ENCODE data around the gene SMOC2.

Gene SMOC2

DNA sequence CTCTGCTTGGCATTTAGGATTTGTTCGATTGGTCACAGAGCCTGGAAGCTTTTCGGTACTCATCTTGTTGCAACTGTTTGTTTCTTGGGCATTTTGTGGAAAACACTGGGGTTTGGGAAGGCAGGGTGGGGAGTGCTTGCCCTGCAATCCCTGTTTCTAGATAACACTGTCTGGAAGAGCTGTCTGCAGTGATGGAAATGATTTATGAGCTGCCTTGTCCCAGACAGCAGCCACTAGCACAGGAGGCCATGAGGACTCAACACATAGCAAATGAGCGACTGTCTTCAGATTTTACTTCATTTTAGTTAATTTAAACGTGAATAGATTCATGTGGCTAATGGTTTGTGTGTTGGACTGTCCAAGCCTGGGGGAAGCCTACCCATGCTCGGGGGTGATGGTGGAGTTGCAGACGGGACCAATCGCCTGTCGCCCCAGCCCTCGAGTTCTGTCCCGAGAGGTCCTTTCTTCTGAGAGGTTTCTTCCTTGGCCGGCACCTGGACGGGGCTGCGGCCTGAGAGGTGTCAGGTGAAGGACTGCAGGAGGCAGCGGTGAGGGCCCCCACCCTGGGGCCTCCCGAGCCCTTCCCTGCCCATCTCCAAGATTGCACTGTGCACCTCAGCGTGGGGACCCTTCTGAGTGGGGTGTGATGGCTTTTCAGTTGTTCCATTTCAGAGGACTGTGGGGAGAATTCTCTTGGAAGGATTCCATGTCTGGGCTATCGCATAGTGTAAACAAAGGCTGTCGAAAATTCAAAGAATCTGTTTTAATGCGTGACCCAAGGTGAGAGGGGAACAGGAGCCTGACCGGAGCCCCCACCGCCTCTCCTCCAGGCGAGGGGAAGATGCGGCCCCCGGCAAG is 55.4 kb downstream of the SMOC2 start:
- in situ Hi-C loops (cut with MboI; ENCODE audit: low sequenced_read_pairs), result no loop called here
- no peaks in the 10 kb centered on the region for H3K9me3 ChIP-seq
- DNase-seq (ENCODE audit: low spot score in 2 of 2), result no peak

GRCh38 chr6:168496997-168497331 is 56.0 kb downstream of the SMOC2 start:
- Histone ChIP-seq H3K27me3 (ENCODE audit: low read depth) (no peaks in the 10 kb centered on the region), H3K4me3 (no peak overlapping the region), H3K36me3 (replicated peaks) (no peaks in the 10 kb centered on the region), H3K9me3 (no peaks in the 10 kb centered on the region), H3K4me1 (no peaks in the 10 kb centered on the region)
- in situ Hi-C loops (cut with MboI; ENCODE audit: low sequenced_read_pairs), result no loop called here
- DNase-seq (ENCODE audit: low spot score in 2 of 2), result no peak

More for the DNA sequence above, 55.4 kb downstream of the SMOC2 start:
- Histone ChIP-seq H3K4me3 (no peak overlapping the region), H3K27me3 (ENCODE audit: low read depth) (no peaks in the 10 kb centered on the region), H3K4me1 (no peaks in the 10 kb centered on the region), H3K36me3 (replicated peaks) (no peaks in the 10 kb centered on the region)

- H3K4me1 ChIP-seq, result no peaks in the 10 kb centered on the region
- H3K27me3 ChIP-seq (ENCODE audit: low read depth), result no peaks in the 10 kb centered on the region
- H3K36me3 ChIP-seq (replicated peaks), result no peaks in the 10 kb centered on the region
- H3K4me3 ChIP-seq, result no peak overlapping the region
- no peak for DNase-seq (ENCODE audit: low spot score in 2 of 2)
- no peaks in the 10 kb centered on the region for H3K9me3 ChIP-seq
- in situ Hi-C loops (cut with MboI; ENCODE audit: low sequenced_read_pairs), result no loop called here
Observed at GRCh38 chr6:168497381-168497780, 56.4 kb downstream of the SMOC2 start.

DNA sequence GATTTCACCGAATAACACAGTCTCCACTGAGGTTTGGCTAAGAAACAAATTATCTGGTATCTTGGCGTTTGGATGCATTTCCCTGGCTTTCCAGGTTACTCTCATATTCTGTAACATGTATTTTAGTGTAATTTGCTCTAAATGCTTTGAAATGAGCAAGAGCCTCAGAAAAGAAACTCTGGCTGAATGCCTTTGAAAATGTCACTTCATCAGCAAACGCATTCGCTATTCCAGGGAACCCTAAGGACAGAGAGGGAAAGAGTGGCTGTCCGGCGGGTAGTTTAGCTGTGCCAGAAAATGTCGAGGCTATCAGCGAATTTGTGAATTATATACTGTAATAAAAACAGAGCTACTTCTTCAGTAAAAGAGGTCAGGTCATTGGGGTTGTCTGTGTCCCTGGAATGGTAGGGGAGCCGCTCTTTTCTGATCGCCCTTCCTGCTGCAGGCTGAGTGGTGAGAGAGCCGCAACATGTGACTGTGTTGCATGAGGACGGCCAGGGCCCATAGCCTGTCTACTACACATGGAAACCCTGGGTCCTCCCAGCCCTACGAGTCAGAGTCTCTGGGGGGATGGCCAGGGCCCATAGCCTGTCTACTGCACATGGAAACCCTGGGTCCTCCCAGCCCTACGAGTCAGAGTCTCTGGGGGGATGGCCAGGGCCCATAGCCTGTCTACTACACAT is 57.3 kb downstream of the SMOC2 start:
- H3K4me3 ChIP-seq, result no peak overlapping the region
- no peaks in the 10 kb centered on the region for H3K4me1 ChIP-seq
- DNase-seq (ENCODE audit: low spot score in 2 of 2), result no peak
- no peaks in the 10 kb centered on the region for H3K36me3 ChIP-seq (replicated peaks)
- H3K9me3 ChIP-seq, result no peaks in the 10 kb centered on the region
- no peaks in the 10 kb centered on the region for H3K27me3 ChIP-seq (ENCODE audit: low read depth)
- in situ Hi-C loops (cut with MboI; ENCODE audit: low sequenced_read_pairs), result no loop called here

GRCh38 chr6:168499045-168499650 is 58.2 kb downstream of the SMOC2 start:
- Histone ChIP-seq H3K4me1 (no peaks in the 10 kb centered on the region), H3K36me3 (replicated peaks) (no peaks in the 10 kb centered on the region), H3K9me3 (no peaks in the 10 kb centered on the region), H3K4me3 (no peak overlapping the region), H3K27me3 (ENCODE audit: low read depth) (no peaks in the 10 kb centered on the region)
- DNase-seq (ENCODE audit: low spot score in 2 of 2), result no peak
- in situ Hi-C loops (cut with MboI; ENCODE audit: low sequenced_read_pairs), result no loop called here

DNA sequence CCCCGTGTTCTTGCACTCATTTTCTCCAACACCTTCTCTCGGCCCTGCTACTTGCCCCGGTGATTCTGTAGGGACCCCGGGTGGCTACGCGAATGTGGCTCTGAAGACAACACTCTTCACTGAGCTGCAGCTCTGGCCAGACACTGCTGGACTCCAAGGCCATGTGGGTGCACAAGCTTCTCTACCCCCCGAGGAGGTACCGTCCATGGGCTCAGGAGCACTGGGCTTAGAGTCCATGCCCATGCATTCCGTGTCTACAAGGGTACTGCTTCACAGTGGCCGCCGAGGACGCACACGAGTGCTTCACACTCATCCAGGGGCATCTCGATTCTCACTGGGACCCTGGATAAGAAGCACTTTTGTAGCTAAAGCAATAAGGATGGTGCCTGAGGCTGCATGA is 59.5 kb downstream of the SMOC2 start:
- H3K4me3 ChIP-seq, result no peak overlapping the region
- in situ Hi-C loops (cut with MboI; ENCODE audit: low sequenced_read_pairs), result no loop called here
- H3K27me3 ChIP-seq (ENCODE audit: low read depth), result no peaks in the 10 kb centered on the region
- H3K36me3 ChIP-seq (replicated peaks), result no peaks in the 10 kb centered on the region
- H3K4me1 ChIP-seq, result no peaks in the 10 kb centered on the region
- no peaks in the 10 kb centered on the region for H3K9me3 ChIP-seq
- no peak for DNase-seq (ENCODE audit: low spot score in 2 of 2)

GRCh38 chr6:168501561-168501960 is 60.6 kb downstream of the SMOC2 start:
- in situ Hi-C loops (cut with MboI; ENCODE audit: low sequenced_read_pairs), result no loop called here
- Histone ChIP-seq H3K27me3 (ENCODE audit: low read depth) (no peaks in the 10 kb centered on the region), H3K36me3 (replicated peaks) (no peaks in the 10 kb centered on the region), H3K4me3 (no peak overlapping the region), H3K4me1 (no peaks in the 10 kb centered on the region), H3K9me3 (no peaks in the 10 kb centered on the region)
- no peak for DNase-seq (ENCODE audit: low spot score in 2 of 2)

DNA sequence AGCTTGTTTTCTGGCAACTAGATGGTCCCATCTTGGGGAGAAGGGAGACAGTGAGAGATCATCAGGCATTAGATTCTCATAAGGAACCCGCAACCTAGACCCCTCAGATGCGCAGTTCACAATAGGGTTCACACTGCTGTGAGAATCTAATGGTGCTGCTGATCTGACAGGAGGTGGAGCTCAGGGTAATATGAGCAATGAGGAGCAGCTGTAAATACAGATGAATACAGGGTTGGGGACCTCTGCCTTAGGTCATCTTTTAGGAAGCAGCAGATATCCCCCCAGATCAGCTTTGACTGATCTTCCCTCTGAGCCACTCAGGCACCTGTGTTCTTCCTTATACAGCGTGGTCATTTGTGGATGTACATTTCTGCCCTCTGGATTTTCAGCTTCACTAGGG is 63.4 kb downstream of the SMOC2 start:
- in situ Hi-C loops (cut with MboI; ENCODE audit: low sequenced_read_pairs), result no loop called here
- Histone ChIP-seq H3K4me1 (no peaks in the 10 kb centered on the region), H3K4me3 (no peak overlapping the region), H3K9me3 (no peaks in the 10 kb centered on the region), H3K36me3 (replicated peaks) (no peaks in the 10 kb centered on the region), H3K27me3 (ENCODE audit: low read depth) (no peaks in the 10 kb centered on the region)
- no peak for DNase-seq (ENCODE audit: low spot score in 2 of 2)

DNA sequence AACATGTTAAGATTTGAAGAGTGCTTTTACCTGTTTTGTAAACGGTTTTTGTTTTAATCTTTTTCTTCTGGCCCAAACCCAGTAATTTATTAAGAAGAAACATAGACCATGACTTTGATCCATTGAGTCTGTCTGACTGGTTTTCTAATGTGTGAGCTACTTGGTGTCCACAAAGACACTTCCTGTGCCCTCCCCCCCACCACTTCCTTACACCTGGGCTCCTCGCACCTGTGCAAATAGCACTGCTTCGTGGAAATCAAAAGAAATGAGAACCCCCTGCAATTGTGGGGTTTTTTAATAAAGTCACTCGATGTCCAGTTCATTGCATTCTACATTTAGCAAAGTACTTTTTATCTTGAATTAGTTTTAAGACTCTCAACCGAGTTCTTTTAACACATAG is 65.5 kb downstream of the SMOC2 start:
- Histone ChIP-seq H3K36me3 (replicated peaks) (no peaks in the 10 kb centered on the region), H3K27me3 (ENCODE audit: low read depth) (no peaks in the 10 kb centered on the region), H3K9me3 (no peaks in the 10 kb centered on the region), H3K4me3 (no peak overlapping the region), H3K4me1 (no peaks in the 10 kb centered on the region)
- in situ Hi-C loops (cut with MboI; ENCODE audit: low sequenced_read_pairs), result no loop called here
- DNase-seq (ENCODE audit: low spot score in 2 of 2), result no peak

DNA sequence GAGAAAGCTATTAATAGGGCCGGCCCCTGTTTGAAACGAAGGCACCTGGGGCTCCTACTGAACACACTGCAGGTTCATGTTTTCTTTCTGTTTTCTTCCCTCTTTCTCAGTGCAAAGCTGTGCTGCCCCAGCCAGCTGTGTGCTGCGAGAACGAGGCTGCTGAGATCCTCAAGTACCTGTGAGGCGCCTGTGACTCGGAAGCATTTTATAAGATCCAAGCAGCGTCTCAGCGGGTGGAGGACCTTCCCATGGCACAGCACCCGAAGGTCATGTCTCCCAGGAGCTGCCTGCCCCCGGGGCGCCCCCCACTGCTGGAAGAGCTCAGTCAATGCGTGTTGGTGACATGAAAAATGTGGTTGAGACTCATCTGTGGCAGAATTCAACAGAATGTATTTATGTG is 66.3 kb downstream of the SMOC2 start:
- no peaks in the 10 kb centered on the region for H3K27me3 ChIP-seq (ENCODE audit: low read depth)
- no peak overlapping the region for H3K4me3 ChIP-seq
- in situ Hi-C loops (cut with MboI; ENCODE audit: low sequenced_read_pairs), result no loop called here
- H3K36me3 ChIP-seq (replicated peaks), result no peaks in the 10 kb centered on the region
- no peaks in the 10 kb centered on the region for H3K9me3 ChIP-seq
- no peaks in the 10 kb centered on the region for H3K4me1 ChIP-seq
- DNase-seq (ENCODE audit: low spot score in 2 of 2), result no peak

GRCh38 chr6:168507730-168508129 is 66.7 kb downstream of the SMOC2 start:
- DNase-seq (ENCODE audit: low spot score in 2 of 2), result no peak
- H3K9me3 ChIP-seq, result no peaks in the 10 kb centered on the region
- no peak overlapping the region for H3K4me3 ChIP-seq
- H3K27me3 ChIP-seq (ENCODE audit: low read depth), result no peaks in the 10 kb centered on the region
- H3K4me1 ChIP-seq, result no peaks in the 10 kb centered on the region
- in situ Hi-C loops (cut with MboI; ENCODE audit: low sequenced_read_pairs), result no loop called here
- no peaks in the 10 kb centered on the region for H3K36me3 ChIP-seq (replicated peaks)

DNA sequence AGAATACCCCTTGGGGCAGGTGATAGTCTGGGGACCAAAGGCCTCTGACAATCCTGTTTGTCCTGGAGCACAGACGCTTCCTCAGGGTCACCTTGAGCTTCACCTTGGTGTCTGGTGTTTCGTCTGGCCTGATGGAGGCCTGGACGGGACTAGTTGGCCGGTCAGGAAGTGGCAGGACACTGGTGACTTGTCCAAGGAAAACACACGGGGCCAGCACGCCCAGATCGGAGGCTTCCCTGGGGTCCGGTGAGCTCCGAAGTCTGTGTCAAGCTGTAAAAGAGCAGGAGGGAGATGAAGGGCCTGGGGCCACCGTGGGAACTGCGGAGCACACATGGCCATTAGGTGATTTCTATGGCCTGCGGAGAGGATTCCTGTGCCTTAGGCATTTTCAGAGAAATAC is 67.9 kb downstream of the SMOC2 start:
- no peaks in the 10 kb centered on the region for H3K9me3 ChIP-seq
- H3K4me3 ChIP-seq, result no peak overlapping the region
- H3K36me3 ChIP-seq (replicated peaks), result no peaks in the 10 kb centered on the region
- DNase-seq (ENCODE audit: low spot score in 2 of 2), result no peak
- in situ Hi-C loops (cut with MboI; ENCODE audit: low sequenced_read_pairs), result no loop called here
- H3K27me3 ChIP-seq (ENCODE audit: low read depth), result no peaks in the 10 kb centered on the region
- H3K4me1 ChIP-seq, result no peaks in the 10 kb centered on the region

GRCh38 chr6:168513766-168514165 is 72.8 kb downstream of the SMOC2 start:
- H3K4me1 ChIP-seq, result no peaks in the 10 kb centered on the region
- in situ Hi-C loops (cut with MboI; ENCODE audit: low sequenced_read_pairs), result no loop called here
- no peaks in the 10 kb centered on the region for H3K27me3 ChIP-seq (ENCODE audit: low read depth)

GRCh38 chr6:168514216-168514615 is 73.2 kb downstream of the SMOC2 start:
- in situ Hi-C loops (cut with MboI; ENCODE audit: low sequenced_read_pairs), result no loop called here
- Histone ChIP-seq H3K9me3 (no peaks in the 10 kb centered on the region), H3K27me3 (ENCODE audit: low read depth) (no peaks in the 10 kb centered on the region), H3K4me1 (no peaks in the 10 kb centered on the region), H3K4me3 (no peak overlapping the region), H3K36me3 (replicated peaks) (no peaks in the 10 kb centered on the region)
- no peak for DNase-seq (ENCODE audit: low spot score in 2 of 2)

More at GRCh38 chr6:168513766-168514165, 72.8 kb downstream of the SMOC2 start:
- H3K9me3 ChIP-seq, result no peaks in the 10 kb centered on the region
- no peak overlapping the region for H3K4me3 ChIP-seq
- DNase-seq (ENCODE audit: low spot score in 2 of 2), result no peak
- H3K36me3 ChIP-seq (replicated peaks), result no peaks in the 10 kb centered on the region

Data from HAP-1 (cell line).